GM12878 (cell line): Measurements from ENCODE around the gene USP16. TPM values are rescaled to one million over a fixed set of nuclear protein-coding genes. Genes with fewer than 3 reads are reported as not detected.

Experiments used
- ATAC-seq: fragments of 200-7000 bp; cut with Tn5 transposase; 3 replicates; pipeline ENCODE4 v1.9.1; 2020; ENCODE audit warnings: mild to moderate bottlenecking, moderate library complexity
- BruUV-seq: library from RNA; stranded (reverse); fragments of 400-500 nt; replicated peaks from 2 replicates; lab custom pipeline; 2021; lab: Mats Ljungman, UMichigan
- CTCF ChIA-PET: fragments of 300-600 bp; sonication (Branson Sonifier 250); formaldehyde crosslinking; extraction: SDS; loops from one replicate; lab custom pipeline; 2021; ENCODE audit warnings: inconsistent platforms; lab: Yijun Ruan, JAX
- POLR2A ChIA-PET: fragments of 350-600 bp; formaldehyde crosslinking; extraction: SDS; loops from one replicate; lab custom pipeline; 2021; ENCODE audit warnings: inconsistent platforms; lab: Charles Lee
- RAD21 ChIA-PET: fragments of 300-600 bp; sonication (Branson Sonifier 250); formaldehyde crosslinking; loops from one replicate; lab custom pipeline; 2023; ENCODE audit warnings: antibody characterized with exemption; ENCODE audit not compliant: unreplicated experiment; lab: Charles Lee
- SMC1A ChIA-PET: fragments of 300-600 bp; sonication (Branson Sonifier 250); formaldehyde crosslinking; loops from one replicate; lab custom pipeline; 2023; ENCODE audit not compliant: unreplicated experiment, uncharacterized antibody; lab: Charles Lee
- DNase-seq: peaks from one replicate; pipeline ENCODE4 v3.0.0-alpha.2; 2011; ENCODE audit warnings: low read depth, low spot score
- FAIRE-seq: peaks from 3 replicates; lab custom pipeline; 2011; peaks lifted over from hg19 to GRCh38; lab: Jason Lieb, UNC
- H2AFZ ChIP-seq: 2 replicates; pipeline ENCODE4 v1.6.0; 2011; ENCODE audit warnings: low read depth, low read length, control low read depth; ENCODE audit not compliant: control insufficient read depth
- H3K27ac ChIP-seq: 2 replicates; pipeline ENCODE4 v1.5.1; 2011; ENCODE audit warnings: control low read depth; ENCODE audit not compliant: control insufficient read depth, insufficient read depth
- H3K27me3 ChIP-seq, 2 experiments: replicated peaks in 1 of 2; 2 replicates each; pipeline versions ENCODE4 v1.6.0 to v1.6.1; 2011; ENCODE audit warnings: low read length in 1 of 2; ENCODE audit not compliant: control insufficient read depth in 2 of 2, insufficient read depth in 2 of 2
- H3K36me3 ChIP-seq, 2 experiments: 2 replicates each; pipeline ENCODE4 v1.5.1; 2011; ENCODE audit warnings: low read length in 1 of 2; ENCODE audit not compliant: control insufficient read depth in 2 of 2, insufficient read depth in 2 of 2
- H3K4me1 ChIP-seq: 2 replicates; pipeline ENCODE4 v1.6.1; 2011; ENCODE audit warnings: mild to moderate bottlenecking, low read length, moderate library complexity, mixed read lengths; ENCODE audit not compliant: control insufficient read depth, insufficient read depth
- H3K4me2 ChIP-seq: 2 replicates; pipeline ENCODE4 v1.6.0; 2011; ENCODE audit warnings: control low read depth; ENCODE audit not compliant: control insufficient read depth, insufficient read depth
- H3K4me3 ChIP-seq: fragments of 200-600 bp; sonication (generic); 2 replicates; pipeline ENCODE4 v1.5.1; 2016
- H3K79me2 ChIP-seq: 2 replicates; pipeline ENCODE4 v1.6.0; 2011; ENCODE audit warnings: low read length; ENCODE audit not compliant: control insufficient read depth, insufficient read depth
- H3K9ac ChIP-seq: 2 replicates; pipeline ENCODE4 v1.8.0; 2011; ENCODE audit warnings: low read length, control low read depth, mixed read lengths; ENCODE audit not compliant: control insufficient read depth, insufficient read depth
- H3K9me3 ChIP-seq: replicated peaks from 3 replicates; pipeline ENCODE4 v1.5.1; 2011; ENCODE audit warnings: mild to moderate bottlenecking, low read length; ENCODE audit not compliant: control insufficient read depth, insufficient read depth
- H4K20me1 ChIP-seq: 2 replicates; pipeline ENCODE4 v1.6.0; 2011; ENCODE audit not compliant: control insufficient read depth, insufficient read depth
- ELK1 ChIP-seq: IDR thresholded peaks from 2 replicates; pipeline ENCODE4 v1.6.1; 2012; ENCODE audit warnings: low read depth, low read length, improper control_type of control experiment
- KLF5 ChIP-seq: fragments of 450-650 bp; IDR thresholded peaks from 2 replicates; pipeline ENCODE4 v1.6.1; 2014; ENCODE audit warnings: mild to moderate bottlenecking; ENCODE audit not compliant: partially characterized antibody
- WGBS: methylation state at CpG from one replicate; pipeline ENCODE4 v1.1.6; 2016; ENCODE audit warnings: low lambda C conversion rate; ENCODE audit not compliant: insufficient replicate concordance, insufficient coverage; ENCODE audit errors: missing lambda C conversion rate; 5-methylcytosine and 5-hydroxymethylcytosine counted together
- in situ Hi-C: fragments of 300-500 bp; cut with MboI; formaldehyde crosslinking; loops from 9 replicates; pipeline ENCODE4 v1.14.3; 2018; ENCODE audit warnings: mixed read lengths
- intact Hi-C: fragments of 100-400 bp; cut with micrococcal nuclease; formaldehyde crosslinking; loops from one replicate; pipeline ENCODE4 v1.14.2; 2022; ENCODE audit not compliant: unreplicated experiment
- polyA plus RNA-seq, 11 experiments: library from polyadenylated mRNA; depleted of rRNA in 4 of 11; unstranded in 6 of 11; stranded (reverse) in 5 of 11; fragments of >200 nt; fragmentation: Nextera tagmentation in 4 of 11; fragmentation: Illumina TruSeq in 1 of 11; extraction: Ambion mirVana in 4 of 11; extraction: Trizol in 1 of 11; gene quantifications; 1 replicate in 1 of 11; 2 replicates in 10 of 11; pipeline versions ENCODE4 v1.2.1 to v1.2.3, GENCODE V29; 2011 to 2016; ENCODE audit warnings: inconsistent platforms in 2 of 11, missing spikeins in 2 of 11, low read depth in 1 of 11
- total RNA-seq, 4 experiments: library from RNA; depleted of rRNA in 3 of 4; stranded (reverse); fragments of >200 nt in 3 of 4; fragmentation: Illumina TruSeq in 1 of 4; extraction: Trizol in 1 of 4; gene quantifications; 2 replicates each; pipeline versions ENCODE4 v1.2.1 to v1.2.3, GENCODE V29; 2013 to 2021

The USP16 gene
- total and polyA plus RNA-seq, 10 of the 15 experiments (the other 5 are each of a cell fraction or from before 2014, with no cell fraction given), result 29.5 to 68.7 (median 52.3) TPM

- H2AFZ ChIP-seq, result no peak overlapping the region; the same call in 1 of the 2 replicates
- H3K36me3 ChIP-seq, result no peaks in the 10 kb centered on the region; a peak in 1 of 4 replicates
These were observed 51.4 kb downstream of the USP16 start for GRCh38 chr21:29075706-29076466.

More at GRCh38 chr21:29075706-29076466, 51.4 kb downstream of the USP16 start:
- peaks cover 16% of the 10 kb centered on the region for H3K4me1 ChIP-seq
- H3K27me3 ChIP-seq, result no peaks in the 10 kb centered on the region
- H3K9me3 ChIP-seq, result peaks cover 2% of the 10 kb centered on the region; the same call in 1 of the 3 replicates
- ChIA-PET SMC1A (interaction anchor here (0.6 to 1.8 kb wide), 8 partner anchors 11 to 227 kb away, joined by 3 to 9 read pairs (median 3); partner anchors contain the start of gene LTN1), CTCF (interaction anchor here (0.5 to 3.6 kb wide), 6 partner anchors 58 to 296 kb away, joined by 3 to 19 read pairs (median 4); partner anchors contain the start of gene BACH1), RAD21 (interaction anchor here (0.9 to 7.2 kb wide), 6 partner anchors 11 to 301 kb away, joined by 3 to 64 read pairs (median 5); partner anchors contain the start of genes BACH1 and USP16), POLR2A (interaction anchor here (0.6 to 8.7 kb wide), 5 partner anchors 51 to 226 kb away, joined by 3 to 68 read pairs (median 4); partner anchors contain the start of gene USP16)
- peaks cover 6% of the 10 kb centered on the region; the same call in 1 of the 2 replicates for H4K20me1 ChIP-seq
- no peak overlapping the region; the same call in 1 of the 2 replicates for H3K27ac ChIP-seq
- TF ChIP-seq KLF5, result no peak
- TF ChIP-seq ELK1, result no peak
- BruUV-seq, result no TSS peak
- no peak overlapping the region for H3K4me2 ChIP-seq
- intact Hi-C loops (loop anchor here (2.0 to 5.0 kb wide), 2 partner anchors 84 to 157 kb away; partner anchors contain the start of gene LTN1), in situ Hi-C loops (loop anchor here (5.0 kb wide), 1 partner anchor 231 kb away; no protein-coding TSS in a partner anchor)
- FAIRE-seq (no peak), DNase-seq (no peak), ATAC-seq (no peak)
- 96% methylated on average over 9 of the region's 9 CpGs for WGBS
- no peak overlapping the region for H3K9ac ChIP-seq
- no peak overlapping the region for H3K4me3 ChIP-seq
- H3K79me2 ChIP-seq, result peaks cover 34% of the 10 kb centered on the region
